Osteocyte (in vitro differentiated cells): ENCODE results near the gene ZNF10. TPM values are rescaled to one million over a fixed set of nuclear protein-coding genes. Genes with fewer than 3 reads are reported as not detected.

Source experiments
- DNase-seq: peaks from one replicate; pipeline ENCODE4 v3.0.0; 2021; ENCODE audit warnings: mixed read lengths; ENCODE audit not compliant: unreplicated experiment; ENCODE audit errors: extremely low spot score
- H3K27ac Mint-ChIP-seq: one replicate; pipeline ENCODE4 v1.8.0; 2021; ENCODE audit warnings: mild to moderate bottlenecking, mixed read lengths; ENCODE audit not compliant: unreplicated experiment
- H3K27me3 Mint-ChIP-seq: one replicate; pipeline ENCODE4 v1.8.0; 2021; ENCODE audit warnings: mixed read lengths; ENCODE audit not compliant: unreplicated experiment
- H3K36me3 Mint-ChIP-seq: one replicate; pipeline ENCODE4 v1.8.0; 2021; ENCODE audit warnings: mixed read lengths; ENCODE audit not compliant: unreplicated experiment
- H3K4me1 Mint-ChIP-seq: one replicate; pipeline ENCODE4 v1.8.0; 2021; ENCODE audit warnings: mixed read lengths; ENCODE audit not compliant: unreplicated experiment
- H3K4me3 Mint-ChIP-seq: one replicate; pipeline ENCODE4 v1.8.0; 2021; ENCODE audit warnings: mild to moderate bottlenecking, moderate library complexity, mixed read lengths; ENCODE audit not compliant: unreplicated experiment
- H3K9me3 Mint-ChIP-seq: one replicate; pipeline ENCODE4 v1.8.0; 2021; ENCODE audit warnings: mixed read lengths; ENCODE audit not compliant: unreplicated experiment
- total RNA-seq: library from RNA; stranded (reverse); gene quantifications from 2 replicates; pipeline ENCODE4 v1.2.1, GENCODE V29; 2021
- TF ChIP-seq, protein P1 (sequence below): fragments of 200-600 bp; sonication (generic); IDR thresholded peaks from 2 replicates; pipeline ENCODE4 v1.5.0; 2021; ENCODE audit warnings: antibody characterized with exemption, mild to moderate bottlenecking, moderate library complexity

The ZNF10 gene
- total RNA-seq, 1 donor from 2014 or later: 17.3 TPM

- no peak for DNase-seq
- peaks cover 72% of the 10 kb centered on the region for H3K36me3 Mint-ChIP-seq
- H3K27me3 Mint-ChIP-seq: no peaks in the 10 kb centered on the region
- no peaks in the 10 kb centered on the region for H3K4me1 Mint-ChIP-seq
- H3K9me3 Mint-ChIP-seq: peaks cover 40% of the 10 kb centered on the region
- peak overlapping the region; percentile 27 for H3K27ac Mint-ChIP-seq
- no peak overlapping the region for H3K4me3 Mint-ChIP-seq
- TF ChIP-seq, protein P1, sequence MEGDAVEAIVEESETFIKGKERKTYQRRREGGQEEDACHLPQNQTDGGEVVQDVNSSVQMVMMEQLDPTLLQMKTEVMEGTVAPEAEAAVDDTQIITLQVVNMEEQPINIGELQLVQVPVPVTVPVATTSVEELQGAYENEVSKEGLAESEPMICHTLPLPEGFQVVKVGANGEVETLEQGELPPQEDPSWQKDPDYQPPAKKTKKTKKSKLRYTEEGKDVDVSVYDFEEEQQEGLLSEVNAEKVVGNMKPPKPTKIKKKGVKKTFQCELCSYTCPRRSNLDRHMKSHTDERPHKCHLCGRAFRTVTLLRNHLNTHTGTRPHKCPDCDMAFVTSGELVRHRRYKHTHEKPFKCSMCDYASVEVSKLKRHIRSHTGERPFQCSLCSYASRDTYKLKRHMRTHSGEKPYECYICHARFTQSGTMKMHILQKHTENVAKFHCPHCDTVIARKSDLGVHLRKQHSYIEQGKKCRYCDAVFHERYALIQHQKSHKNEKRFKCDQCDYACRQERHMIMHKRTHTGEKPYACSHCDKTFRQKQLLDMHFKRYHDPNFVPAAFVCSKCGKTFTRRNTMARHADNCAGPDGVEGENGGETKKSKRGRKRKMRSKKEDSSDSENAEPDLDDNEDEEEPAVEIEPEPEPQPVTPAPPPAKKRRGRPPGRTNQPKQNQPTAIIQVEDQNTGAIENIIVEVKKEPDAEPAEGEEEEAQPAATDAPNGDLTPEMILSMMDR: no peak
These were observed 73.8 kb downstream of the ZNF10 start for GRCh38 chr12:133204264-133204603.

DNA sequence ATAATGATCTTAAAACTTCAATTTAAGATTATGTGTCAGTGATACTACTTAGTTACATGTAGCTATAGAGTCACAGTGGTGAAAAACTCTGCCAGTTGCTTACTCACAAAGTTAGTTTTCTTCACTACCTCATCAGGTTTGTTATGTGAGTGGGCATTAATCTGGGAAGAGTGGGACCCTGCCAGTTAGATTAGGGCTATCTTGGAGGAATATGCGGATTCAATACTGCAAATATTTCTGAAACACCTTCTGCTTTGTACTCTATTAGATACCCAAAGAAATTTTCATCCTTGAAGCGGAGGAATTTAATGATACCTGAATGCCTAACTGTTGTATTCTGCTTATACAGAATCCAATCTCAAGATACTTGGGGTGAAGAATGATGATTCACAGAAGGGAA lies 76.0 kb downstream of the ZNF10 start:
- TF ChIP-seq, protein P1: no peak
- no peak overlapping the region for H3K4me3 Mint-ChIP-seq
- DNase-seq: no peak
- peaks cover 53% of the 10 kb centered on the region for H3K36me3 Mint-ChIP-seq
- H3K9me3 Mint-ChIP-seq: peaks cover 25% of the 10 kb centered on the region
- no peaks in the 10 kb centered on the region for H3K27me3 Mint-ChIP-seq
- no peaks in the 10 kb centered on the region for H3K4me1 Mint-ChIP-seq
- no peak overlapping the region for H3K27ac Mint-ChIP-seq

Other genes starting within 250 kb of the ZNF10 start
- 58.4 and 63.3 TPM in 2 replicates for gene CHFR, start 243.0 kb upstream of the ZNF10 start, total RNA-seq
- gene ZNF605, start 174.3 kb upstream of the ZNF10 start, total RNA-seq: 17.8 and 19.1 TPM in 2 replicates
- gene ZNF26, start 144.3 kb upstream of the ZNF10 start, total RNA-seq: 13.6 and 16.3 TPM in 2 replicates
- 43.5 and 44.8 TPM in 2 replicates for gene ZNF84, start 93.1 kb upstream of the ZNF10 start, total RNA-seq
- 16.5 and 19.6 TPM in 2 replicates for gene ZNF140, start 49.7 kb upstream of the ZNF10 start, total RNA-seq
- gene ZNF891, start 353 bp upstream of the ZNF10 start, total RNA-seq: 2.1 and 2.3 TPM in 2 replicates
- 19.1 and 25.0 TPM in 2 replicates for gene ZNF268, start 50.9 kb downstream of the ZNF10 start, total RNA-seq
- not detected in 2 replicates for gene ANHX, start 105.2 kb downstream of the ZNF10 start, total RNA-seq